GM18502 (cell line): ENCODE measurements around the gene MBP.

Source experiments
- ATAC-seq: cut with Tn5 transposase; IDR thresholded peaks from one replicate; pipeline ENCODE4 v1.9.1; 2021; ENCODE audit warnings: mild to moderate bottlenecking; ENCODE audit not compliant: unreplicated experiment, poor library complexity

MBP gene

GRCh38 chr18:76932026-76932819, 200.4 kb downstream of the MBP start:
- ATAC-seq, result no peak

- ATAC-seq, result no peak
Measured at GRCh38 chr18:76931171-76931570, 201.4 kb downstream of the MBP start.
